Endothelial cell of umbilical vein (primary cell): ENCODE results near the gene YEATS4. TPM values are rescaled to one million over a fixed set of nuclear protein-coding genes. Genes with fewer than 3 reads are reported as not detected.

ENCODE experiments used
- BruUV-seq: library from RNA; stranded (reverse); fragments of 400-500 nt; replicated peaks from 2 replicates; lab custom pipeline; 2021; lab: Mats Ljungman, UMichigan
- CTCF ChIA-PET: fragments of 300-600, 350-600 bp; sonication (Branson Sonifier 250); formaldehyde crosslinking; loops from one replicate; lab custom pipeline; 2021; ENCODE audit warnings: antibody characterized with exemption, inconsistent platforms; lab: Charles Lee
- POLR2A ChIA-PET: fragments of 300-600, 350-600 bp; sonication (Branson Sonifier 250); formaldehyde crosslinking; loops from one replicate; lab custom pipeline; 2021; ENCODE audit warnings: antibody characterized with exemption, inconsistent platforms; lab: Charles Lee
- DNase-seq: peaks from one replicate; pipeline ENCODE4 v3.0.0-alpha.2; 2011; ENCODE audit warnings: low read depth, low spot score
- FAIRE-seq: peaks from 2 replicates; lab custom pipeline; 2011; peaks lifted over from hg19 to GRCh38; lab: Jason Lieb, UNC
- H2AFZ ChIP-seq: 2 replicates; pipeline ENCODE4 v1.6.0; 2012; ENCODE audit warnings: low read depth, low read length, control low read depth, inconsistent platforms
- H3K27ac ChIP-seq: 2 replicates; pipeline ENCODE4 v1.5.1; 2011; ENCODE audit warnings: low read depth, mild to moderate bottlenecking, control low read depth, low read length, moderate library complexity; ENCODE audit not compliant: insufficient read depth
- H3K27me3 ChIP-seq, 2 experiments: 2 replicates each; pipeline versions ENCODE4 v1.6.0 to v1.6.1; 2011; ENCODE audit warnings: low read length in 2 of 2, mixed read lengths in 1 of 2; ENCODE audit not compliant: control insufficient read depth in 2 of 2, insufficient read depth in 2 of 2
- H3K36me3 ChIP-seq, 2 experiments: 2 replicates in 1 of 2; 3 replicates in 1 of 2; pipeline ENCODE4 v1.5.1; 2011; ENCODE audit warnings: low read length in 2 of 2, mild to moderate bottlenecking in 1 of 2, moderate library complexity in 1 of 2; ENCODE audit not compliant: control insufficient read depth in 2 of 2, insufficient read depth in 2 of 2; ENCODE audit errors: extremely low read depth in 1 of 2
- H3K4me1 ChIP-seq: 3 replicates; pipeline ENCODE4 v1.5.1; 2011; ENCODE audit warnings: mild to moderate bottlenecking, low read length; ENCODE audit not compliant: control insufficient read depth, insufficient read depth; ENCODE audit errors: extremely low read depth
- H3K4me2 ChIP-seq: 2 replicates; pipeline ENCODE4 v1.6.1; 2011; ENCODE audit warnings: low read length, control low read depth, mixed read lengths; ENCODE audit not compliant: insufficient read depth
- H3K4me3 ChIP-seq, 3 experiments: fragments of 200-600 bp in 1 of 3; sonication (generic), shearing (Covaris generic) in 1 of 3; replicated peaks in 1 of 3; 2 replicates each; pipeline ENCODE4 v1.5.1; 2011 to 2016; ENCODE audit warnings: control low read depth in 3 of 3, low read length in 3 of 3, mild to moderate bottlenecking in 2 of 3, inconsistent platforms in 1 of 3, low read depth in 1 of 3, moderate library complexity in 1 of 3; ENCODE audit not compliant: insufficient read depth in 1 of 3
- H3K79me2 ChIP-seq: 2 replicates; pipeline ENCODE4 v1.6.0; 2012; ENCODE audit warnings: low read length, inconsistent platforms; ENCODE audit not compliant: control insufficient read depth, insufficient read depth
- H3K9ac ChIP-seq: replicated peaks from 2 replicates; pipeline ENCODE3; 2011; ENCODE audit warnings: low read length, control low read depth; ENCODE audit not compliant: insufficient read depth; ENCODE audit errors: extremely low read depth
- H3K9me1 ChIP-seq: replicated peaks from 3 replicates; pipeline ENCODE4 v1.6.0; 2011; ENCODE audit warnings: mild to moderate bottlenecking, low read length; ENCODE audit not compliant: control insufficient read depth, insufficient read depth; ENCODE audit errors: extremely low read depth
- H3K9me3 ChIP-seq: replicated peaks from 2 replicates; pipeline ENCODE4 v1.5.1; 2012; ENCODE audit warnings: low read length, inconsistent platforms; ENCODE audit not compliant: control insufficient read depth, insufficient read depth
- H4K20me1 ChIP-seq: replicated peaks from 2 replicates; pipeline ENCODE3; 2011; ENCODE audit warnings: mild to moderate bottlenecking, low read length; ENCODE audit not compliant: control insufficient read depth, insufficient read depth; ENCODE audit errors: extremely low read depth
- EZH2 ChIP-seq: IDR thresholded peaks from 2 replicates; pipeline ENCODE4 v1.6.1; 2012; ENCODE audit warnings: borderline replicate concordance, low read depth, mild to moderate bottlenecking, moderate library complexity, low read length, inconsistent platforms; ENCODE audit not compliant: severe bottlenecking
- FOS ChIP-seq: IDR thresholded peaks from 2 replicates; pipeline ENCODE4 v1.6.1; 2011; ENCODE audit warnings: mild to moderate bottlenecking, low read length, moderate library complexity, borderline replicate concordance; ENCODE audit not compliant: insufficient read depth
- GATA2 ChIP-seq: IDR thresholded peaks from 2 replicates; pipeline ENCODE4 v1.7.0; 2011; ENCODE audit warnings: low read depth, mild to moderate bottlenecking, moderate library complexity, mixed read lengths, low read length; ENCODE audit not compliant: insufficient read length, insufficient read depth
- JUN ChIP-seq: IDR thresholded peaks from 2 replicates; pipeline ENCODE4 v1.6.1; 2011; ENCODE audit warnings: borderline replicate concordance, low read depth; ENCODE audit not compliant: insufficient read length, insufficient read depth
- MAX ChIP-seq: IDR thresholded peaks from 2 replicates; pipeline ENCODE4 v1.6.1; 2011; ENCODE audit not compliant: insufficient read depth, insufficient read length
- MYC ChIP-seq: IDR thresholded peaks from one replicate; pipeline ENCODE4 v1.6.1; 2011; ENCODE audit warnings: mild to moderate bottlenecking, low read depth, low read length
- POLR2A ChIP-seq: IDR thresholded peaks from 2 replicates; pipeline ENCODE4 v1.6.1; 2012; ENCODE audit warnings: low read depth, mild to moderate bottlenecking, control low read depth, low read length
- POLR2AphosphoS5 ChIP-seq: IDR thresholded peaks from 2 replicates; pipeline ENCODE4 v1.6.1; 2012; ENCODE audit warnings: low read depth, mild to moderate bottlenecking, control low read depth, low read length, moderate library complexity; ENCODE audit not compliant: insufficient read depth
- dilution Hi-C: fragments of 300-500 bp; cut with MboI; formaldehyde crosslinking; loops from one replicate; pipeline ENCODE4 v1.15.0; 2019; ENCODE audit warnings: low sequenced_read_pairs; ENCODE audit not compliant: extremely low pct_ligation_motif_present
- intact Hi-C: fragments of 100-400 bp; cut with micrococcal nuclease; formaldehyde crosslinking; loops from one replicate; pipeline ENCODE4 v1.10.0; 2022
- polyA plus RNA-seq, 4 experiments: library from polyadenylated mRNA; depleted of rRNA in 3 of 4; stranded (reverse) in 3 of 4; unstranded in 1 of 4; fragments of >200 nt; gene quantifications; 2 replicates each; pipeline versions ENCODE4 v1.2.1 to v1.2.3, GENCODE V29; 2011 to 2012; ENCODE audit warnings: missing spikeins in 1 of 4
- total RNA-seq: library from RNA; stranded (reverse); gene quantifications from 2 replicates; pipeline ENCODE4 v1.2.3, GENCODE V29; 2021
- TF ChIP-seq, protein P1 (sequence below), 2 donors: IDR thresholded peaks; 1 replicate in 1 of 2; 2 replicates in 1 of 2; pipeline ENCODE4 v1.5.1; 2011; ENCODE audit warnings: low read length in 2 of 2, mild to moderate bottlenecking in 2 of 2, moderate library complexity in 2 of 2, control low read depth in 1 of 2, inconsistent platforms in 1 of 2, low read depth in 1 of 2; ENCODE audit not compliant: insufficient read depth in 1 of 2; ENCODE audit errors: extremely low read depth in 1 of 2

The YEATS4 gene
- total and polyA plus RNA-seq, 2 donors (not counting 3 experiments of a cell fraction or from before 2014, with no cell fraction given): 13.6 to 16.7 TPM

DNA sequence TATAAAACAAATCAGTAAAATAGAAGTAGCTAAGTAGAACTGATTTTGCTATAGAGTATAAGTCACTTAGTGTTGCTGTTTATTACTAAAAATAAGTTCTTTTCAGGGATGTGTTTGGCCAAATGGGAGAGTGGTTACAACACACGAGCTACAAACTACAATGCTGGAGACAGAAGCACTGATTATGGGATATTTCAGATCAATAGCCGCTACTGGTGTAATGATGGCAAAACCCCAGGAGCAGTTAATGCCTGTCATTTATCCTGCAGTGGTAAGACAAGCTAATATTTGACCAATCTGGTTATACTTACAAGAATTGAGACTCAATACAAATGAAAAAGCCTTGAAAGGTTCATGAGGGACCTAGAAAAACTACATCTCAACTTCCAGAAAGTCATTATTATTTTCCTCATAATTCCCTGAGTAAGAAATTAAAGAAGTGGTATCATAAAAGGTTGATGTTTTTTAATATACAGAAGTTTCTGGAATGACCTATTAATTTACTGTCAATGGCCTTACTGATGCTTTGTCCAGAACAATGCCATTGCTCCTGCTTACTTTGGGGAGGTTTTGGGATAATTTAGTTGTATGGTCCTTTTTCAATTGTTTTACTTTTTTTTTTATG, 9.4 kb upstream of the YEATS4 start:
- no peaks in the 10 kb centered on the region for H3K79me2 ChIP-seq
- no peaks in the 10 kb centered on the region for H3K4me1 ChIP-seq
- intact Hi-C loops (no loop called here), dilution Hi-C loops (no loop called here)
- H3K9ac ChIP-seq: no peak overlapping the region
- H3K36me3 ChIP-seq: no peaks in the 10 kb centered on the region
- POLR2A ChIA-PET: no interaction called here
- H3K27me3 ChIP-seq: peaks cover 1 to 5% of the 10 kb centered on the region in 2 experiments
- no peak overlapping the region for H3K27ac ChIP-seq
- H3K4me3 ChIP-seq: no peak overlapping the region
- no peaks in the 10 kb centered on the region for H3K9me1 ChIP-seq
- no peak overlapping the region for H2AFZ ChIP-seq
- FAIRE-seq (no peak), DNase-seq (no peak)
- no peak overlapping the region for H3K4me2 ChIP-seq
- CTCF ChIA-PET: interaction anchor here (0.6 to 3.1 kb wide), 3 partner anchors 8 to 221 kb away, joined by 4 to 15 read pairs (median 4); no protein-coding TSS in a partner anchor
- TF ChIP-seq MAX (no peak), EZH2 (no peak), POLR2AphosphoS5 (no peak), GATA2 (no peak), POLR2A (no peak), FOS (no peak), MYC (no peak), JUN (no peak)
- TF ChIP-seq, protein P1, sequence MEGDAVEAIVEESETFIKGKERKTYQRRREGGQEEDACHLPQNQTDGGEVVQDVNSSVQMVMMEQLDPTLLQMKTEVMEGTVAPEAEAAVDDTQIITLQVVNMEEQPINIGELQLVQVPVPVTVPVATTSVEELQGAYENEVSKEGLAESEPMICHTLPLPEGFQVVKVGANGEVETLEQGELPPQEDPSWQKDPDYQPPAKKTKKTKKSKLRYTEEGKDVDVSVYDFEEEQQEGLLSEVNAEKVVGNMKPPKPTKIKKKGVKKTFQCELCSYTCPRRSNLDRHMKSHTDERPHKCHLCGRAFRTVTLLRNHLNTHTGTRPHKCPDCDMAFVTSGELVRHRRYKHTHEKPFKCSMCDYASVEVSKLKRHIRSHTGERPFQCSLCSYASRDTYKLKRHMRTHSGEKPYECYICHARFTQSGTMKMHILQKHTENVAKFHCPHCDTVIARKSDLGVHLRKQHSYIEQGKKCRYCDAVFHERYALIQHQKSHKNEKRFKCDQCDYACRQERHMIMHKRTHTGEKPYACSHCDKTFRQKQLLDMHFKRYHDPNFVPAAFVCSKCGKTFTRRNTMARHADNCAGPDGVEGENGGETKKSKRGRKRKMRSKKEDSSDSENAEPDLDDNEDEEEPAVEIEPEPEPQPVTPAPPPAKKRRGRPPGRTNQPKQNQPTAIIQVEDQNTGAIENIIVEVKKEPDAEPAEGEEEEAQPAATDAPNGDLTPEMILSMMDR (IDR thresholded peaks at IDR 0.05; ENCODE audit: extremely low read depth in 1 of 2, insufficient read depth in 1 of 2, low read depth in 1 of 2, low read length in 2 of 2): no peak
- no peaks in the 10 kb centered on the region for H3K9me3 ChIP-seq
- no TSS peak for BruUV-seq
- H4K20me1 ChIP-seq: no peaks in the 10 kb centered on the region
